H1 (cell line): ENCODE measurements around the gene TMPRSS2. TPM values are rescaled to one million over a fixed set of nuclear protein-coding genes. Genes with fewer than 3 reads are reported as not detected.

Source experiments
- CTCF ChIA-PET: fragments of 300-600 bp; sonication (Branson Sonifier 250); formaldehyde crosslinking; loops from one replicate; lab custom pipeline; 2021; ENCODE audit not compliant: partially characterized antibody; lab: Charles Lee
- POLR2A ChIA-PET: fragments of 300-600 bp; sonication (Branson Sonifier 250); formaldehyde crosslinking; loops from one replicate; lab custom pipeline; 2021; ENCODE audit warnings: inconsistent platforms; ENCODE audit not compliant: partially characterized antibody; lab: Charles Lee
- DNase-seq, 2 experiments: peaks; one replicate each; pipeline versions ENCODE4 v3.0.0 to v3.0.0-alpha.2; 2010 to 2022; ENCODE audit warnings: low spot score in 2 of 2, low read depth in 1 of 2, mixed read lengths in 1 of 2
- FAIRE-seq: peaks from 2 replicates; lab custom pipeline; 2011; peaks lifted over from hg19 to GRCh38; lab: Jason Lieb, UNC
- H2AFZ ChIP-seq: 2 replicates; pipeline ENCODE4 v1.8.1; 2012; ENCODE audit warnings: low read length, inconsistent platforms
- H2AK5ac ChIP-seq: 2 replicates; pipeline ENCODE4 v1.6.1; 2013; ENCODE audit warnings: low read depth, low read length
- H2BK120ac ChIP-seq: replicated peaks from 2 replicates; pipeline ENCODE3; 2013; ENCODE audit warnings: low read depth, low read length, inconsistent platforms
- H2BK12ac ChIP-seq: 2 replicates; pipeline ENCODE4 v1.6.1; 2013; ENCODE audit warnings: low read depth, low read length
- H2BK15ac ChIP-seq: 2 replicates; pipeline ENCODE4 v1.6.1; 2013; ENCODE audit warnings: low read length
- H2BK20ac ChIP-seq: 2 replicates; pipeline ENCODE4 v1.6.1; 2013; ENCODE audit warnings: low read length
- H2BK5ac ChIP-seq: 2 replicates; pipeline ENCODE4 v1.6.1; 2013; ENCODE audit warnings: low read depth, low read length
- H3K14ac ChIP-seq: 2 replicates; pipeline ENCODE4 v1.6.1; 2013; ENCODE audit warnings: inconsistent platforms; ENCODE audit not compliant: insufficient read length
- H3K18ac ChIP-seq: 2 replicates; pipeline ENCODE4 v1.6.1; 2013; ENCODE audit warnings: low read length; ENCODE audit errors: extremely low read depth
- H3K23ac ChIP-seq: 2 replicates; pipeline ENCODE4 v1.6.1; 2013; ENCODE audit warnings: inconsistent platforms; ENCODE audit not compliant: insufficient read length
- H3K23me2 ChIP-seq: 2 replicates; pipeline ENCODE4 v1.6.1; 2013; ENCODE audit warnings: low read depth, low read length
- H3K27ac ChIP-seq: 2 replicates; pipeline ENCODE4 v1.6.1; 2011; ENCODE audit warnings: low read depth, low read length, inconsistent platforms
- H3K27me3 ChIP-seq, 4 experiments: replicated peaks in 1 of 4; 1 replicate in 1 of 4; 2 replicates in 3 of 4; pipeline versions ENCODE4 v1.6.1 to v1.8.1; 2011 to 2013; ENCODE audit warnings: low read length in 3 of 4, mild to moderate bottlenecking in 3 of 4, inconsistent platforms in 2 of 4, mixed read lengths in 2 of 4, moderate library complexity in 1 of 4; ENCODE audit not compliant: control insufficient read depth in 3 of 4, insufficient read depth in 3 of 4; ENCODE audit errors: extremely low read depth in 1 of 4
- H3K36me3 ChIP-seq, 4 experiments: 2 replicates each; pipeline versions ENCODE4 v1.6.1 to v1.8.1; 2011 to 2013; ENCODE audit warnings: mild to moderate bottlenecking in 4 of 4, low read length in 3 of 4, moderate library complexity in 2 of 4, control low read depth in 1 of 4, inconsistent platforms in 1 of 4; ENCODE audit not compliant: insufficient read depth in 4 of 4, control insufficient read depth in 2 of 4
- H3K4ac ChIP-seq: replicated peaks from 2 replicates; pipeline ENCODE3; 2013; ENCODE audit warnings: low read length, low read depth, mixed read lengths, inconsistent platforms; ENCODE audit not compliant: insufficient read length
- H3K4me1 ChIP-seq, 4 experiments: replicated peaks in 1 of 4; 1 replicate in 1 of 4; 2 replicates in 3 of 4; pipeline versions ENCODE4 v1.6.1 to v1.8.1; 2011 to 2013; ENCODE audit warnings: low read length in 3 of 4, inconsistent platforms in 2 of 4, mixed read lengths in 1 of 4; ENCODE audit not compliant: insufficient read depth in 4 of 4, control insufficient read depth in 3 of 4
- H3K4me2 ChIP-seq, 2 experiments: 2 replicates each; pipeline versions ENCODE4 v1.6.1 to v1.8.1; 2011 to 2013; ENCODE audit warnings: low read depth in 2 of 2, low read length in 2 of 2, control low read depth in 1 of 2, inconsistent platforms in 1 of 2, mild to moderate bottlenecking in 1 of 2; ENCODE audit not compliant: insufficient read depth in 1 of 2
- H3K4me3 ChIP-seq, 4 experiments: fragments of 200-600, 300-600 bp in 1 of 4; sonication (generic), shearing (Covaris generic), sonication (Bioruptor Twin) in 1 of 4; 2 replicates each; pipeline versions ENCODE4 v1.5.1 to v1.8.1; 2011 to 2016; ENCODE audit warnings: low read length in 4 of 4, low read depth in 3 of 4, control low read depth in 2 of 4, inconsistent platforms in 2 of 4, mild to moderate bottlenecking in 2 of 4, mixed read lengths in 1 of 4, moderate library complexity in 1 of 4; ENCODE audit not compliant: insufficient read depth in 2 of 4; ENCODE audit errors: extremely low read depth in 1 of 4
- H3K56ac ChIP-seq: replicated peaks from 2 replicates; pipeline ENCODE3; 2013; ENCODE audit warnings: low read depth, mild to moderate bottlenecking, mixed read lengths, low read length, inconsistent platforms; ENCODE audit not compliant: insufficient read length
- H3K79me1 ChIP-seq: 2 replicates; pipeline ENCODE4 v1.6.1; 2013; ENCODE audit warnings: low read depth, low read length, control low read depth
- H3K79me2 ChIP-seq, 2 experiments: 2 replicates each; pipeline versions ENCODE4 v1.6.1 to v1.8.1; 2012 to 2013; ENCODE audit warnings: low read length in 2 of 2, mild to moderate bottlenecking in 2 of 2, inconsistent platforms in 1 of 2; ENCODE audit not compliant: insufficient read depth in 2 of 2, control insufficient read depth in 1 of 2
- H3K9ac ChIP-seq, 4 experiments: replicated peaks in 1 of 4; 1 replicate in 1 of 4; 2 replicates in 3 of 4; pipeline versions ENCODE4 v1.6.1 to v1.8.1; 2011 to 2013; ENCODE audit warnings: low read depth in 3 of 4, low read length in 3 of 4, control low read depth in 2 of 4, mild to moderate bottlenecking in 2 of 4, moderate library complexity in 2 of 4, inconsistent platforms in 1 of 4; ENCODE audit errors: extremely low read depth in 1 of 4
- H3K9me3 ChIP-seq, 2 experiments: 2 replicates each; pipeline versions ENCODE4 v1.6.1 to v1.8.1; 2012 to 2013; ENCODE audit warnings: mild to moderate bottlenecking in 2 of 2, moderate library complexity in 2 of 2, control low read depth in 1 of 2, inconsistent platforms in 1 of 2, low read depth in 1 of 2, low read length in 1 of 2, mixed read lengths in 1 of 2; ENCODE audit not compliant: insufficient read depth in 2 of 2
- H4K20me1 ChIP-seq, 2 experiments: replicated peaks in 1 of 2; 2 replicates each; pipeline versions ENCODE3 to v1.8.1; 2011 to 2013; ENCODE audit warnings: inconsistent platforms in 2 of 2, low read length in 2 of 2, mild to moderate bottlenecking in 1 of 2; ENCODE audit not compliant: insufficient read depth in 2 of 2, control insufficient read depth in 1 of 2
- H4K5ac ChIP-seq: 2 replicates; pipeline ENCODE4 v1.6.1; 2013; ENCODE audit warnings: low read length, low read depth, mixed read lengths, inconsistent platforms; ENCODE audit not compliant: insufficient read length
- H4K8ac ChIP-seq: 2 replicates; pipeline ENCODE4 v1.8.0; 2013; ENCODE audit warnings: mild to moderate bottlenecking, moderate library complexity, low read length, inconsistent platforms; ENCODE audit not compliant: insufficient read depth; ENCODE audit errors: extremely low read depth
- H4K91ac ChIP-seq: replicated peaks from 2 replicates; pipeline ENCODE3; 2013; ENCODE audit warnings: low read length, mixed read lengths, inconsistent platforms; ENCODE audit not compliant: insufficient read length
- ASH2L ChIP-seq: fragments of 200-600, 300-600 bp; sonication (generic); IDR thresholded peaks from one replicate; pipeline ENCODE4 v1.7.1; 2017; ENCODE audit warnings: low read length
- GTF2F1 ChIP-seq: IDR thresholded peaks from 2 replicates; pipeline ENCODE4 v1.6.1; 2012; ENCODE audit warnings: low read depth, low read length, improper control_type of control experiment, borderline replicate concordance
- JUN ChIP-seq: IDR thresholded peaks from 2 replicates; pipeline ENCODE4 v1.6.1; 2011; ENCODE audit warnings: low read depth, mild to moderate bottlenecking, improper control_type of control experiment, low read length
- NANOG ChIP-seq: IDR thresholded peaks from 2 replicates; pipeline ENCODE4 v1.6.1; 2011; ENCODE audit warnings: low read length, low read depth, mild to moderate bottlenecking, inconsistent platforms; ENCODE audit not compliant: insufficient read depth, poor library complexity, severe bottlenecking
- POU5F1 ChIP-seq: IDR thresholded peaks from 2 replicates; pipeline ENCODE4 v1.6.1; 2011; ENCODE audit warnings: low read depth, mild to moderate bottlenecking, low read length, moderate library complexity
- RFX5 ChIP-seq: IDR thresholded peaks from 2 replicates; pipeline ENCODE4 v1.6.1; 2011; ENCODE audit warnings: low read depth, low read length, improper control_type of control experiment, borderline replicate concordance
- RNF2 ChIP-seq: fragments of 200-900, 300-1000 bp; sonication (generic); IDR thresholded peaks from 2 replicates; pipeline ENCODE4 v1.7.1; 2016; ENCODE audit warnings: borderline replicate concordance, low read depth, mild to moderate bottlenecking, antibody characterized with exemption, low read length; ENCODE audit not compliant: poor library complexity, severe bottlenecking; ENCODE audit errors: missing control alignments
- SP1 ChIP-seq: IDR thresholded peaks from 2 replicates; pipeline ENCODE4 v1.6.1; 2011; ENCODE audit warnings: low read depth, low read length
- SP4 ChIP-seq: IDR thresholded peaks from 2 replicates; pipeline ENCODE4 v1.6.1; 2012; ENCODE audit warnings: low read length, inconsistent platforms
- TAF1 ChIP-seq: IDR thresholded peaks from 2 replicates; pipeline ENCODE4 v1.6.1; 2011; ENCODE audit warnings: mild to moderate bottlenecking, low read depth, low read length
- TAF7 ChIP-seq: optimal IDR thresholded peaks from 2 replicates; pipeline ENCODE3; 2011; ENCODE audit warnings: low read depth, mild to moderate bottlenecking, inconsistent platforms, low read length, moderate library complexity, borderline replicate concordance
- ZNF274 ChIP-seq: IDR thresholded peaks from 2 replicates; pipeline ENCODE4 v1.7.0; 2012; ENCODE audit warnings: low read length, borderline replicate concordance; ENCODE audit errors: extremely low read depth
- WGBS, 2 experiments: shearing (Covaris generic) in 1 of 2; methylation state at CpG; one replicate each; pipeline versions ENCODE4 v1.1.6 to v1.1.7; 2013 to 2015; ENCODE audit warnings: low lambda C conversion rate in 2 of 2, mixed read lengths in 2 of 2, inconsistent platforms in 1 of 2, low coverage in 1 of 2, missing lambda C conversion rate in 1 of 2; ENCODE audit not compliant: insufficient replicate concordance in 2 of 2, insufficient coverage in 1 of 2, insufficient read length in 1 of 2; ENCODE audit errors: extremely low coverage in 1 of 2, missing lambda C conversion rate in 1 of 2; 5-methylcytosine and 5-hydroxymethylcytosine counted together
- polyA plus RNA-seq, 7 experiments: library from polyadenylated mRNA; depleted of rRNA in 3 of 7; stranded (reverse) in 5 of 7; unstranded in 2 of 7; fragments of >200 nt in 5 of 7; fragments of 200-250 nt in 2 of 7; gene quantifications; 1 replicate in 5 of 7; 2 replicates in 1 of 7; 4 replicates in 1 of 7; pipeline versions ENCODE4 v1.2.1 to v1.2.3, GENCODE V29; 2011 to 2013; ENCODE audit warnings: missing spikeins in 2 of 7, mixed read lengths in 2 of 7
- total RNA-seq: library from RNA; stranded (reverse); fragmentation: NEBNext Ultra II Directional; extraction: Animal tissue kit (Norgen Biotek cat#: 25700); gene quantifications from 2 replicates; pipeline ENCODE4 v1.2.1, GENCODE V29; 2021
- TF ChIP-seq, protein P1 (sequence below): IDR thresholded peaks from 2 replicates; pipeline ENCODE4 v1.6.1; 2012; ENCODE audit warnings: inconsistent platforms

TMPRSS2 gene
- total and polyA plus RNA-seq, 2 of the 8 experiments (the other 6 are each of a cell fraction or from before 2014, with no cell fraction given) = 9.2 to 11.0 TPM

GRCh38 chr21:41418393-41418792 lies 89.6 kb downstream of the TMPRSS2 start:
- no peaks in the 10 kb centered on the region for H3K79me1 ChIP-seq
- no peak overlapping the region for H4K5ac ChIP-seq
- no peak overlapping the region for H2AK5ac ChIP-seq
- H2BK120ac ChIP-seq = no peak overlapping the region
- ChIA-PET POLR2A (interaction anchor here (0.8 kb wide), 1 partner anchor 89 kb away, joined by 3 read pairs; the partner anchor contains the start of gene TMPRSS2), CTCF (interaction anchor here (0.7 to 2.3 kb wide), 6 partner anchors 22 to 193 kb away, joined by 3 to 11 read pairs (median 4); partner anchors contain the start of gene FAM3B)
- H3K4ac ChIP-seq = no peak overlapping the region
- H4K20me1 ChIP-seq = no peaks in the 10 kb centered on the region
- no peak overlapping the region for H3K9ac ChIP-seq
- H3K27me3 ChIP-seq = peaks cover 0 to 3% (median 0%) of the 10 kb centered on the region in 4 experiments; a peak in 2 of 7 replicates
- H2BK15ac ChIP-seq = no peak overlapping the region
- no peak overlapping the region for H4K8ac ChIP-seq
- no peaks in the 10 kb centered on the region for H3K36me3 ChIP-seq
- DNase-seq (no peak), FAIRE-seq (no peak)
- WGBS, 2 experiments = 93% methylated on average over 6 of the region's 6 CpGs; no CpG with 5 or more reads in 1 of the 2 experiments
- no peak overlapping the region for H2BK5ac ChIP-seq
- peak overlapping the region; percentile 78; the same call in 1 of the 2 replicates for H2BK12ac ChIP-seq
- H3K4me1 ChIP-seq = peaks cover 9 to 15% (median 11%) of the 10 kb centered on the region in 4 experiments; a peak in 6 of 7 replicates
- H3K56ac ChIP-seq = no peak overlapping the region
- no peak overlapping the region for H3K23ac ChIP-seq
- no peak overlapping the region for H2AFZ ChIP-seq
- H4K91ac ChIP-seq = no peak overlapping the region
- H3K27ac ChIP-seq = no peak overlapping the region
- no peaks in the 10 kb centered on the region; a peak in 2 of 4 replicates for H3K9me3 ChIP-seq
- peak overlapping the region; percentile 48; the same call in 1 of the 2 replicates for H2BK20ac ChIP-seq
- no peak overlapping the region for H3K4me3 ChIP-seq
- no peaks in the 10 kb centered on the region for H3K79me2 ChIP-seq
- H3K14ac ChIP-seq = peak overlapping the region; percentile 14
- H3K23me2 ChIP-seq = peaks cover 6% of the 10 kb centered on the region; the same call in 1 of the 2 replicates
- H3K18ac ChIP-seq = 0 out of 2 replicates have a peak overlapping the region, but pooled peaks have one; percentile 40
- H3K4me2 ChIP-seq = no peak overlapping the region; a peak in 1 of 4 replicates
- TF ChIP-seq TAF1 (no peak), RFX5 (no peak), GTF2F1 (no peak), ASH2L (no peak), ZNF274 (no peak), NANOG (no peak), SP4 (no peak), JUN (no peak), TAF7 (no peak), POU5F1 (no peak), SP1 (no peak), RNF2 (no peak)
- TF ChIP-seq, protein P1, sequence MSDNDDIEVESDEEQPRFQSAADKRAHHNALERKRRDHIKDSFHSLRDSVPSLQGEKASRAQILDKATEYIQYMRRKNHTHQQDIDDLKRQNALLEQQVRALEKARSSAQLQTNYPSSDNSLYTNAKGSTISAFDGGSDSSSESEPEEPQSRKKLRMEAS = no peak
